ENCODE results near the gene ANXA3. TPM values are rescaled to one million over a fixed set of nuclear protein-coding genes. Genes with fewer than 3 reads are reported as not detected.

ANXA3 gene
- total RNA-seq, 4 donors from 2014 or later = 98.4 to 216 (median 186) TPM

GRCh38 chr4:78569306-78569821, 17.8 kb downstream of the ANXA3 start:
- WGBS = 49% methylated on average over 6 of the region's 6 CpGs
- Histone ChIP-seq H3K36me3 (peaks cover 0 to 17% (median 10%) of the 10 kb centered on the region in 4 donors), H3K4me3 (peak overlapping the region in 2 of 4 donors; percentile 9 to 17), H3K9me3 (no peaks in the 10 kb centered on the region), H3K27me3 (no peaks in the 10 kb centered on the region), H3K4me1 (peaks cover 27 to 63% (median 56%) of the 10 kb centered on the region in 4 donors), H3K27ac (replicated peaks in 1 of 4) (peak overlapping the region; percentile 63 to 76 (median 67))
- no peak for TF ChIP-seq POLR2AphosphoS5 (IDR thresholded peaks at IDR 0.05)
- no peak for TF ChIP-seq POLR2A (IDR thresholded peaks at IDR 0.05; ENCODE audit: low read depth)
- no peak for TF ChIP-seq EP300 (IDR thresholded peaks at IDR 0.05)
- TF ChIP-seq, protein P1, sequence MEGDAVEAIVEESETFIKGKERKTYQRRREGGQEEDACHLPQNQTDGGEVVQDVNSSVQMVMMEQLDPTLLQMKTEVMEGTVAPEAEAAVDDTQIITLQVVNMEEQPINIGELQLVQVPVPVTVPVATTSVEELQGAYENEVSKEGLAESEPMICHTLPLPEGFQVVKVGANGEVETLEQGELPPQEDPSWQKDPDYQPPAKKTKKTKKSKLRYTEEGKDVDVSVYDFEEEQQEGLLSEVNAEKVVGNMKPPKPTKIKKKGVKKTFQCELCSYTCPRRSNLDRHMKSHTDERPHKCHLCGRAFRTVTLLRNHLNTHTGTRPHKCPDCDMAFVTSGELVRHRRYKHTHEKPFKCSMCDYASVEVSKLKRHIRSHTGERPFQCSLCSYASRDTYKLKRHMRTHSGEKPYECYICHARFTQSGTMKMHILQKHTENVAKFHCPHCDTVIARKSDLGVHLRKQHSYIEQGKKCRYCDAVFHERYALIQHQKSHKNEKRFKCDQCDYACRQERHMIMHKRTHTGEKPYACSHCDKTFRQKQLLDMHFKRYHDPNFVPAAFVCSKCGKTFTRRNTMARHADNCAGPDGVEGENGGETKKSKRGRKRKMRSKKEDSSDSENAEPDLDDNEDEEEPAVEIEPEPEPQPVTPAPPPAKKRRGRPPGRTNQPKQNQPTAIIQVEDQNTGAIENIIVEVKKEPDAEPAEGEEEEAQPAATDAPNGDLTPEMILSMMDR (IDR thresholded peaks at IDR 0.05) = no peak
- DNase-seq (ENCODE audit: extremely low spot score) = no peak
- intact Hi-C loops (cut with DNase I) = no loop called here

GRCh38 chr4:78570117-78570516, 18.5 kb downstream of the ANXA3 start:
- DNase-seq (ENCODE audit: extremely low spot score) = no peak
- peaks cover 0 to 22% (median 15%) of the 10 kb centered on the region in 4 donors for H3K36me3 ChIP-seq
- TF ChIP-seq EP300 (IDR thresholded peaks at IDR 0.05) = no peak
- TF ChIP-seq, protein P1 (IDR thresholded peaks at IDR 0.05) = no peak
- no peak for TF ChIP-seq POLR2A (IDR thresholded peaks at IDR 0.05; ENCODE audit: low read depth)
- TF ChIP-seq POLR2AphosphoS5 (IDR thresholded peaks at IDR 0.05) = no peak
- H3K9me3 ChIP-seq = no peaks in the 10 kb centered on the region
- H3K27ac ChIP-seq (replicated peaks in 1 of 4) = peak overlapping the region in 1 of 4 donors; percentile 76
- no peaks in the 10 kb centered on the region for H3K27me3 ChIP-seq
- peaks cover 27 to 56% (median 51%) of the 10 kb centered on the region in 4 donors for H3K4me1 ChIP-seq
- intact Hi-C loops (cut with DNase I) = no loop called here
- WGBS = 86% methylated on average over 2 of the region's 2 CpGs
- H3K4me3 ChIP-seq = no peak overlapping the region

DNA sequence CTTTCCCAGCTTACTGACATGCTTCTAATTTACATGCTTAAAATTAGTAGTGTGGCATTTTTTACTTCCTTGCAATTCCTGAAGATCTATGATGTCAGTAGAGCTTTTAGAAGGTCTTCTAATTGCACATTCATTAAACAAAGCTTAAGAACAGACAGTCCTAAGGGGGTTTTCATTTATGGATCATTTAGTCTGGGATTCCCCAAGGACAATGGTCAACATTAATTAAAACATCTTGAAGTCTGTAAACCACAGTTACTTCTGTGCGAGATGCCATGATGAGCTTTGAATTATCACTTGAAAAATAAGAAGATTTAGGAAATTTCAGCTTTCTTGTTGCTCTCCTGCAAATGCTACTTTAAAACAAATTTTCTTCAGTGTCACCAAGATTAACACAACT, 20.2 kb downstream of the ANXA3 start:
- Histone ChIP-seq H3K27ac (replicated peaks in 1 of 4) (no peak overlapping the region), H3K4me3 (no peak overlapping the region), H3K36me3 (peaks cover 0 to 22% (median 19%) of the 10 kb centered on the region in 4 donors), H3K9me3 (no peaks in the 10 kb centered on the region), H3K4me1 (peaks cover 20 to 39% (median 34%) of the 10 kb centered on the region in 4 donors), H3K27me3 (no peaks in the 10 kb centered on the region)
- intact Hi-C loops (cut with DNase I) = no loop called here
- 100% methylated on average over 1 of the region's 1 CpG for WGBS
- TF ChIP-seq POLR2AphosphoS5 (IDR thresholded peaks at IDR 0.05) = no peak
- TF ChIP-seq EP300 (IDR thresholded peaks at IDR 0.05) = no peak
- TF ChIP-seq, protein P1 (IDR thresholded peaks at IDR 0.05) = no peak
- TF ChIP-seq POLR2A (IDR thresholded peaks at IDR 0.05; ENCODE audit: low read depth) = no peak
- DNase-seq (ENCODE audit: extremely low spot score) = no peak

- 98% methylated on average over 3 of the region's 3 CpGs for WGBS
- Histone ChIP-seq H3K27me3 (no peaks in the 10 kb centered on the region), H3K36me3 (peaks cover 7 to 59% (median 47%) of the 10 kb centered on the region in 4 donors), H3K4me1 (no peaks in the 10 kb centered on the region), H3K9me3 (no peaks in the 10 kb centered on the region), H3K4me3 (no peak overlapping the region), H3K27ac (replicated peaks in 1 of 4) (no peak overlapping the region)
- TF ChIP-seq EP300 (IDR thresholded peaks at IDR 0.05) = no peak
- TF ChIP-seq, protein P1 (IDR thresholded peaks at IDR 0.05) = no peak
- no peak for TF ChIP-seq POLR2AphosphoS5 (IDR thresholded peaks at IDR 0.05)
- TF ChIP-seq POLR2A (IDR thresholded peaks at IDR 0.05; ENCODE audit: low read depth) = no peak
- intact Hi-C loops (cut with DNase I) = no loop called here
- DNase-seq (ENCODE audit: extremely low spot score) = no peak
Observed at GRCh38 chr4:78578674-78579425, 27.3 kb downstream of the ANXA3 start.

All from esophagus muscularis mucosa (tissue), 4 donors.